HG02759 (cell line): ENCODE results near the gene ADGB.

Source experiments
- ATAC-seq: cut with Tn5 transposase; IDR thresholded peaks from one replicate; pipeline ENCODE4 v1.9.1; 2021; ENCODE audit warnings: mild to moderate bottlenecking, moderate library complexity; ENCODE audit not compliant: unreplicated experiment

The ADGB gene

GRCh38 chr6:146859795-146860495, 261.2 kb downstream of the ADGB start:
- no peak for ATAC-seq

- ATAC-seq: no peak
Observed at GRCh38 chr6:146860583-146860982, 261.8 kb downstream of the ADGB start.

GRCh38 chr6:146861029-146861563, 262.3 kb downstream of the ADGB start:
- ATAC-seq: no peak

DNA sequence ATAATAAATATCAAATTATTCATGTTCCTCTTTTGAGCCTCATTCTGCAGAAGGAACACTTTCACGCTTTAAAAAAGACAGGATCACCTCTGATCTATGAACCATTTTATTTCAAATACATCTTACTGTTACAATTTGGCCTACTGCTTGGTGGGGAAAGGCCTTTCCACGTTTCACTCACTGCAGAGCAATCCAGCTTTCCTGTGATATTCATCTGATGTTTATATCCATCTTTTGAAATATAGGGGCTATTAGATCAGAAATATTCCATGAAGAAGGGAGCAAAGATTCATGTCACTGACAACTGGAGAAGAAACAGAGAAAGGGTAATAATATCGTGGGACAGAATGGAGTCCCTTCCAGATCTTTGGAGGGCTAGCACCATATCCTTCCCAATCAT, 262.9 kb downstream of the ADGB start:
- ATAC-seq: no peak

DNA sequence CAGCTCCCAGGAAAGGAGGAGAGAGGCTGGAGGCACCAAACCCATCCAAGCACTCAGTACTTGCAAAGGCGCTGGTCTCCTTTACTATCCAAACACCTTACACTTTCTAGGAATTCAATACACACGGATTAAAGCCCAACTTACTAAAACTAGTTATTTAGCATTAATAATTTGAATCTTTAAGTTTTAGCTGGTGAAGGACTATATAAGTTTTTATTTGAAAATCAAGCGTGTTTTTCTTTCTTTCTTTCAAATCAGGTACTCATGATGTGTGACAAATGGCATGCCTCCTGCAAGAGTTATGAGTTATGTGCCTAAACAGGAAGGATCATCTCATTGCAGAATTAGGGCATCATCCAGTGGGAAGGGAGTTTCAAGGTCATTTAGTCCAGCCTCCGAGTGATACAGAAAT, 263.7 kb downstream of the ADGB start:
- ATAC-seq: no peak

GRCh38 chr6:146864300-146864699, 265.5 kb downstream of the ADGB start:
- ATAC-seq: no peak

DNA sequence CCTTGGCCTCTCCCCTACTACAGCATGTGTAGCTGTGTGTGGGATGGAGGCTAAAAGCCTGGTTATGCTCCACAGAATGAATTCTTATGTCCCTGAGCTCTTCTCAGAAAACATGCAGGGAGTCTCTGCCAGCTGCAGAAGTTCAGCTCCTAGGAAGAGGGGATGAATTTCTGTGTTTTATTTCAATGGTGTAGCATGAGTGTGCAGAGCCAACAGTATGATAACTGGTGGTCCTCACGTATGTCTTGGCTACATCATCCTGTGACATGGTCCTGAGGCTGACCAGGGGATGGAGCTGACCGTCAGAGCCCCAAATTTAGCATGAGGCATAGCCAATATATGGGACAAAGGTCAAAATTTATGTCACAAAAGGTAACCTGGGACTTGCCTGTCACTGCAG, 266.1 kb downstream of the ADGB start:
- ATAC-seq: no peak
